ENCODE measurements around the gene ENTREP1.
"Not testable (repeated sequence)": the region's sequence is repeated elsewhere in the genome, so short reads cannot be mapped to it uniquely, and the experiment has no call there.

The ENTREP1 gene

DNA sequence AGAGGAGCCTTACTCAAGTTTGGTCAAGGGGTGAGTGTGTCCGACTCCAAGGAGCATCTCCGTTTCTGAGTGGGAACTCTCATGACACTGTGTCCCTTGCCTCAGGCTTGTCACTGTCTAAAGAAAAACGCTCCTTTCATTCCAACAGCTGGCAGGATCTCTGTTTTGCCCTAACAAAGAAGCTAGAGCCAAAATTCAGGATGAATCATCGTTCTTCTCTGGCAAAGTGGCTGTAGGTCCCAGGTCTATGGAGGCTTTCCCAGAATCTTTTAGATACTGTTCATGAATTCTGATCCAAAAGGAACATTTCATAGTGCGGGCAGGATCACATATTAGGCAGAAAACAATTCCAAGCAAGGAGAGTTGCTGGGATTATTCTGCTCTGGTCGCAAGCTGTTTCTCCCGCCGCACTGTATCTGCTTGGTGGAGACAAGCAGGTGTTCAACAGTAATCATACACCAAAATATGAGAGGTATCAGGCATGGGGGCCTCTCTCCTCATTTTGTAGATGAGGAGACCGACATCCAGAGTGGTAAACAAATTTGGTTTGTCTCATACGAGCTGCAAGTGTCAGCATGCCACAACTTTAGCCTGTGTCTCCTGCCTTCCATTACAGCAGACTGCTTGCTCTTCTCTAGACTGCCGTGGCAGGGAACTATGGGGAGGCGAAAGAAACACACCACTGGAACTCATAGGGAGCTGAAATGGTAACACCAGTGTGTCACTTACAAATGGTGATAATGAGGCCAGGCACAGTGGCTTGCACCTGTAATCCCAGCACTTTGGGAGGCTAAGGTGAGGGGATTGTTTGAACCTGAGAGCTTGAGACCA is 72.6 kb downstream of the ENTREP1 start:
- H3K4me3 ChIP-seq: peak overlapping the region; percentile 49
- no peak for DNase-seq (ENCODE audit: low spot score)
- TF ChIP-seq, protein P1, sequence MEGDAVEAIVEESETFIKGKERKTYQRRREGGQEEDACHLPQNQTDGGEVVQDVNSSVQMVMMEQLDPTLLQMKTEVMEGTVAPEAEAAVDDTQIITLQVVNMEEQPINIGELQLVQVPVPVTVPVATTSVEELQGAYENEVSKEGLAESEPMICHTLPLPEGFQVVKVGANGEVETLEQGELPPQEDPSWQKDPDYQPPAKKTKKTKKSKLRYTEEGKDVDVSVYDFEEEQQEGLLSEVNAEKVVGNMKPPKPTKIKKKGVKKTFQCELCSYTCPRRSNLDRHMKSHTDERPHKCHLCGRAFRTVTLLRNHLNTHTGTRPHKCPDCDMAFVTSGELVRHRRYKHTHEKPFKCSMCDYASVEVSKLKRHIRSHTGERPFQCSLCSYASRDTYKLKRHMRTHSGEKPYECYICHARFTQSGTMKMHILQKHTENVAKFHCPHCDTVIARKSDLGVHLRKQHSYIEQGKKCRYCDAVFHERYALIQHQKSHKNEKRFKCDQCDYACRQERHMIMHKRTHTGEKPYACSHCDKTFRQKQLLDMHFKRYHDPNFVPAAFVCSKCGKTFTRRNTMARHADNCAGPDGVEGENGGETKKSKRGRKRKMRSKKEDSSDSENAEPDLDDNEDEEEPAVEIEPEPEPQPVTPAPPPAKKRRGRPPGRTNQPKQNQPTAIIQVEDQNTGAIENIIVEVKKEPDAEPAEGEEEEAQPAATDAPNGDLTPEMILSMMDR (IDR thresholded peaks at IDR 0.05): no peak
- peak overlapping the region; percentile 45 to 85 for H3K27ac ChIP-seq

DNA sequence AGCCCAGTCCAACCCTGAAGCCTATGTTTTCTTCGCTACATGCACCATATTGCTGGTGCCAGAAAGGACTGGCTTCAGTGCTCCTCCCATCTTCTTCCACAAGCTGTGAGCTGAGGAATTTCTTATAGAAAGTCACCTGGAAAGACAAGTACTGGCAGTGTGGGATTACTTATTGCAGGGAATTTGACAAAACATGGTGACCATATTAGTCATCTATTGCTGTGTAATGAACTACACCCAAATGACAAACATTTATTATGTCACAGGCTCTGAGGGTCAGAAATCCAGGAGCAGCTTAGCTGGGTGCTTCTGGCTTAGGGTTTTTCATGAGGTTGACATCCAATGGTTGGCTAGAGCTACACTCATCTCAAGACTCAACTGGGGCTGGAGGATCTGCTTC is 75.5 kb downstream of the ENTREP1 start:
- no peak for DNase-seq (ENCODE audit: low spot score)
- TF ChIP-seq, protein P1 (IDR thresholded peaks at IDR 0.05): no peak
- no peak overlapping the region for H3K4me3 ChIP-seq
- H3K27ac ChIP-seq: no peak overlapping the region

DNA sequence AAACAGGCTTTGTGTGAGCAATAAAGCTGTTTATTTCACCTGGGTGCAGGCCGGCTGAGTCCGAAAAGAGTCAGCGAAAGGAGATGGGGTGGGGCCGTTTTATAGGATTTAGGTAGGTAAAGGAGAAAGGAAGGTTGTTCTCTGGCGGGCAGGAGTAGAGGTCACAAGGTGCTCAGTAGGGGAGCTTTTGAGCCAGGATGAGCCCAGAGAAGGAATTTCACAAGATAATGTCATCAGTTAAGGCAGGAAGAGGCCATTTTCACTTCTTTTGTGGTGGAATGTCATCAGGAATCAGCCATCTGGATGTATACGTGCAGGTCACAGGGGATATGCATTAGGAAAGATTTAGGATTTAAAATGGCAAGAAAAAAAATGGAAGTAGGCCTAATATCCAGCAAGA is 84.9 kb downstream of the ENTREP1 start:
- H3K27ac ChIP-seq; DNase-seq (ENCODE audit: low spot score); H3K4me3 ChIP-seq: not testable (repeated sequence)

DNA sequence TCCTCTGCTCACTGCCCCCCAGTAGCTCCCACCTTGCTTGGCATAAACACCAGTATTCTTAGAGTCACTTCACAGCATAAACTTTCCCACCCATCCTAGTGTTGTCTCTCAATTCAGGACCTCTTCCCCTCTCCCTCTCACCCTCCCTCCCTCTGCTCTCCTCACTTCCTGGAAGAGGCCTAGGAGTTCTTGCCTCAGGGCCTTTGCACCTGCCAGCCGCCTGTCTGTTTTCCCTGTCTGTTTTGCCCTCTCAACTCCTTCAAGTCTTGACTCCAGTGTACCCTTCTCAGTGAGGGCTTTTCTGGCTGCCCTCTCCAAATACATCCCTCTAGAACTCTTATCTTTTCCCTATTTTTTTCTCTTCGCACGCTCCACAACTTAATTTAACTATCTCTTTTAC is 86.2 kb downstream of the ENTREP1 start:
- TF ChIP-seq, protein P1 (IDR thresholded peaks at IDR 0.05): no peak

DNA sequence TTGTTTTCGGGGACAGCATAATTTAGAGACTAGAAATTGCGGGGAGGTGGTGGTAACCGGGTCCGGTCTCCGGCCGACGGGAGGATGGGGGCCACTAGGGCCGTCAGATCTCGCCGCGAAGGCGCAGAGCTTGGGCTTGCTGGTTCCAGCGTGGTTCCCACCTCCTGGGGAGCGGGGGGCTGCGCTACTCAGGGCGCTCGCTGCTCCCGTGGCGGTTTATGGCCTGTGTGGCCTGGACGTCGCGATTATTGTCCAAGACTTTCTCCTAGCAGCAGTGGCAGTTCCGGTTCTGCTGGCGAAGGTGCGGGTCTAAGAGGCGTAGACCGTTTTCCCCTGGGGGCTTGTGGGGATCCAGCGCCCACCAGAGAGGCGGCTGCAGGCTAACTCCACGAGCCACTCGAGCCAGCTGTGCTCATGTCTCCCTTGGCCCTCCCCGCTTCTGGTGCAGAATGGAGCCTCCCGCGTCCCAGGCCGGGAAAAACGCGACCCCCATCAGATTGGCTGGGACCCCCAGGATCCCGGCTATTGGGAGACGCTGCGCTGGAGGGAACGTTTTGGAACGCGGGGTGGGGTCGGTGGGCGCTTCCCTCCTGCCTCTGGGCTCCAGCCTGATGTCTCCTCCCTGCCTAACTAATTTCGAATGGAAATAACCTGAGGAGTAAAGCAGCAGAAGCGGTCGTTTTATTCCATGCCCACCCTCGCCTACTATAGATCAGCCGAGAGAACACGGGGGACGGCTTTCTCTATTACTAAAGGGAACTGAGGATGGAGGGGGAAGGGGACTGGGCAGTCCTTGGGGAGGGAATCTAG is 87.1 kb downstream of the ENTREP1 start:
- Histone ChIP-seq H3K4me3 (no peak overlapping the region), H3K27ac (no peak overlapping the region)
- no peak for DNase-seq (ENCODE audit: low spot score)
- TF ChIP-seq, protein P1 (IDR thresholded peaks at IDR 0.05): no peak

More for the DNA sequence above, 86.2 kb downstream of the ENTREP1 start:
- Histone ChIP-seq H3K27ac (no peak overlapping the region), H3K4me3 (no peak overlapping the region)
- no peak for DNase-seq (ENCODE audit: low spot score)

DNA sequence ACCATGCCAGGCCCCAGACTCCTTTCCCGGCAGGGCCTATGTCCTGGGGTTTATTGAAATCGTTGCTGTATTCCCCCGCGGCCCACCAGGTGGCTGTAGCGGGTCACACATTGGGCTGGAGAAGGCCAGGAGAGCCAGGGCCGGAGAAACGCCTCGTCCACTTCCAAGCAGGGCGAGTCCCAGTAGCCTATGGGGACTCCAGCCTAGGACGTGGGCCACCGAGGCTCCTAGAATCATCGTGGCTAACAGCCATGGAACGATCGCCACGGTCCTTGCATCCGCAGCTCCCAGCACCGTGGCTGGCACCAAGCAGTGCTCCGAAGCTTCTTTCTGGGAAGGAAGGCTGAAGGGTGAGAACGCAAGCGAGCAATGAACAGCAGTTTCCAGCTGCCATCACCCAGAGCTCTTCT is 87.7 kb downstream of the ENTREP1 start:
- Histone ChIP-seq H3K4me3 (peak overlapping the region; percentile 50), H3K27ac (no peak overlapping the region)
- TF ChIP-seq, protein P1 (IDR thresholded peaks at IDR 0.05): peak; percentile 57
- DNase-seq (ENCODE audit: low spot score): no peak

DNA sequence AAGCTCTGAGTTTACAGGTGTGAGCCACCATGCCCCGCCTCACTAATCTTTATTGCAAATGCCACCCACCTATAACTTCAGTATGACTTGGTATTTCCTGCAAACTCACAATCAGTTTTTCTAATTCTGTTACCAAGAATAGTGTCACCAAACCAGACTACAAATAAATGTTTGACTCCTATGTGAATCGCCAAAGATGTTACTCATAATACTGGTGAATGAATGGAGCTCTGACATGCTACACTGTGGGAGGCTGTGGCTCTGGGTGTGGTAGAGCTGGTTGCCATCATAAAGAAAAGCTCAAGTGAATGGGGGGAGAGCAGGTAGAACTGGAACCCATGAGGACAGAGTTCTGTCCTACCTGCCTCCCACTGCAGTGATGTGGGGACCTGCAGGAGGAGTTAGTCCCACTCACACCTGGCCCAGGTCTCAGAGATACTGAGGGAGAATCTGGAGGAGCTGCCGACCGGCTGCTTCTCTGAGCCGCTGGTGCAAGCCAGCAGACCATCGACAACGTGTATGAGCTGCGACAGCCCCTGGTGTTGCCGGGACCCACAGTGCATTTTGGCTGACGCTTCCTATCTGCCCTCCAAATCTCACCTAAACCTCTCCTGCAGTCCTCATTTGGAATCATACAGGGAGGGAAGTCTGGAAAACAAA is 95.7 kb downstream of the ENTREP1 start:
- peak; percentile 56 for DNase-seq (ENCODE audit: low spot score)
- Histone ChIP-seq H3K4me3 (no peak overlapping the region), H3K27ac (no peak overlapping the region)
- TF ChIP-seq, protein P1 (IDR thresholded peaks at IDR 0.05): no peak
